NCI-H187 treated with DMSO at 0.1 percent for 48 hours (cell line): Measurements from ENCODE around the gene NPBWR2.

ENCODE experiments used
- DNase-seq: peaks from one replicate; lab custom pipeline; 2025; lab: John Stamatoyannopoulos, UW

NPBWR2 gene

GRCh38 chr20:64084685-64085152, 22.6 kb downstream of the NPBWR2 start:
- no peak for DNase-seq

GRCh38 chr20:64083804-64084684, 23.3 kb downstream of the NPBWR2 start, which contains the start of gene LKAAEAR1:
TSS of gene LKAAEAR1 (minus strand) at chr20:64084398. CDS start at chr20:64084219, 179 bp downstream.
- no peak for DNase-seq

GRCh38 chr20:64083378-64083803, 24.0 kb downstream of the NPBWR2 start:
- no peak for DNase-seq

- no peak for DNase-seq
Observed at GRCh38 chr20:64082820-64083377, 24.5 kb downstream of the NPBWR2 start.

GRCh38 chr20:64082126-64082731, 25.1 kb downstream of the NPBWR2 start:
- DNase-seq: no peak

GRCh38 chr20:64081624-64081964, 25.8 kb downstream of the NPBWR2 start:
- no peak for DNase-seq

- no peak for DNase-seq
Observed at GRCh38 chr20:64080813-64081623, 26.3 kb downstream of the NPBWR2 start.

GRCh38 chr20:64080013-64080812, 27.2 kb downstream of the NPBWR2 start, which contains the start of gene OPRL1:
TSS of gene OPRL1 (plus strand) at chr20:64080082. CDS start at chr20:64092721, 12,639 bp downstream.
- DNase-seq: no peak

- DNase-seq: no peak
Observed at GRCh38 chr20:64079273-64080012, 27.9 kb downstream of the NPBWR2 start, which contains the start of gene RGS19. TSS of gene RGS19 (minus strand) at chr20:64079518. CDS start at chr20:64076886, 2,632 bp downstream.

- DNase-seq: no peak
Observed at GRCh38 chr20:64078934-64079272, 28.5 kb downstream of the NPBWR2 start.

- DNase-seq: no peak
Observed at GRCh38 chr20:64077876-64078551, 29.4 kb downstream of the NPBWR2 start.

GRCh38 chr20:64077541-64077875, 29.9 kb downstream of the NPBWR2 start:
- no peak for DNase-seq

GRCh38 chr20:64077094-64077493, 30.3 kb downstream of the NPBWR2 start:
- no peak for DNase-seq

- DNase-seq: no peak
Observed at GRCh38 chr20:64076061-64076997, 31.0 kb downstream of the NPBWR2 start.

GRCh38 chr20:64075556-64075955, 31.8 kb downstream of the NPBWR2 start:
- no peak for DNase-seq

GRCh38 chr20:64074963-64075362, 32.4 kb downstream of the NPBWR2 start:
- DNase-seq: no peak

GRCh38 chr20:64074184-64074789, 33.1 kb downstream of the NPBWR2 start:
- no peak for DNase-seq

GRCh38 chr20:64073476-64074183, 33.7 kb downstream of the NPBWR2 start:
- DNase-seq: no peak
